ENCODE measurements around the gene F7.

F7 gene

DNA sequence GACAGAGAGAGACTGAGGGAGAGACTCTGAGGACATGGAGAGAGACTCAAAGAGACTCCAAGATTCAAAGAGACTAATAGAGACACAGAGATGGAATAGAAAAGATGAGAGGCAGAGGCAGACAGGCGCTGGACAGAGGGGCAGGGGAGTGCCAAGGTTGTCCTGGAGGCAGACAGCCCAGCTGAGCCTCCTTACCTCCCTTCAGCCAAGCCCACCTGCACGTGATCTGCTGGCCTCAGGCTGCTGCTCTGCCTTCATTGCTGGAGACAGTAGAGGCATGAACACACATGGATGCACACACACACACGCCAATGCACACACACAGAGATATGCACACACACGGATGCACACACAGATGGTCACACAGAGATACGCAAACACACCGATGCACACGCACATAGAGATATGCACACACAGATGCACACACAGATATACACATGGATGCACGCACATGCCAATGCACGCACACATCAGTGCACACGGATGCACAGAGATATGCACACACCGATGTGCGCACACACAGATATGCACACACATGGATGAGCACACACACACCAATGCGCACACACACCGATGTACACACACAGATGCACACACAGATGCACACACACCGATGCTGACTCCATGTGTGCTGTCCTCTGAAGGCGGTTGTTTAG lies 13.7 kb downstream of the F7 start:
- H3K27ac ChIP-seq (ENCODE audit: low read depth, low read length) = no peak overlapping the region
- H4K20me1 ChIP-seq (ENCODE audit: control insufficient read depth, insufficient read depth, low read depth, low read length) = no peaks in the 10 kb centered on the region
- H3K4me2 ChIP-seq (ENCODE audit: low read length) = no peak overlapping the region
- H3K4me3 ChIP-seq (ENCODE audit: low read length) = no peak overlapping the region
- H3K9me3 ChIP-seq (ENCODE audit: control insufficient read depth, insufficient read depth, low read length) = no peaks in the 10 kb centered on the region
- H3F3A ChIP-seq (ENCODE audit: control insufficient read depth, insufficient read depth) = no peaks in the 10 kb centered on the region
- no peaks in the 10 kb centered on the region for H3K9me2 ChIP-seq (replicated peaks; ENCODE audit: control insufficient read depth, low read length)
- no peaks in the 10 kb centered on the region for H3K36me3 ChIP-seq (ENCODE audit: control insufficient read depth, low read length)
- H3K27me3 ChIP-seq (ENCODE audit: control insufficient read depth, low read length) = no peaks in the 10 kb centered on the region
- no peaks in the 10 kb centered on the region for H3K79me2 ChIP-seq (ENCODE audit: control insufficient read depth, low read length)
- TF ChIP-seq, protein P1, sequence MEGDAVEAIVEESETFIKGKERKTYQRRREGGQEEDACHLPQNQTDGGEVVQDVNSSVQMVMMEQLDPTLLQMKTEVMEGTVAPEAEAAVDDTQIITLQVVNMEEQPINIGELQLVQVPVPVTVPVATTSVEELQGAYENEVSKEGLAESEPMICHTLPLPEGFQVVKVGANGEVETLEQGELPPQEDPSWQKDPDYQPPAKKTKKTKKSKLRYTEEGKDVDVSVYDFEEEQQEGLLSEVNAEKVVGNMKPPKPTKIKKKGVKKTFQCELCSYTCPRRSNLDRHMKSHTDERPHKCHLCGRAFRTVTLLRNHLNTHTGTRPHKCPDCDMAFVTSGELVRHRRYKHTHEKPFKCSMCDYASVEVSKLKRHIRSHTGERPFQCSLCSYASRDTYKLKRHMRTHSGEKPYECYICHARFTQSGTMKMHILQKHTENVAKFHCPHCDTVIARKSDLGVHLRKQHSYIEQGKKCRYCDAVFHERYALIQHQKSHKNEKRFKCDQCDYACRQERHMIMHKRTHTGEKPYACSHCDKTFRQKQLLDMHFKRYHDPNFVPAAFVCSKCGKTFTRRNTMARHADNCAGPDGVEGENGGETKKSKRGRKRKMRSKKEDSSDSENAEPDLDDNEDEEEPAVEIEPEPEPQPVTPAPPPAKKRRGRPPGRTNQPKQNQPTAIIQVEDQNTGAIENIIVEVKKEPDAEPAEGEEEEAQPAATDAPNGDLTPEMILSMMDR (IDR thresholded peaks at IDR 0.05; ENCODE audit: low read depth, low read length, poor library complexity, severe bottlenecking) = no peak
- TF ChIP-seq EZH2phosphoT487 (IDR thresholded peaks at IDR 0.05; ENCODE audit: borderline replicate concordance, low read length) = no peak
- H3K4me1 ChIP-seq (ENCODE audit: control insufficient read depth, low read length) = no peaks in the 10 kb centered on the region

DNA sequence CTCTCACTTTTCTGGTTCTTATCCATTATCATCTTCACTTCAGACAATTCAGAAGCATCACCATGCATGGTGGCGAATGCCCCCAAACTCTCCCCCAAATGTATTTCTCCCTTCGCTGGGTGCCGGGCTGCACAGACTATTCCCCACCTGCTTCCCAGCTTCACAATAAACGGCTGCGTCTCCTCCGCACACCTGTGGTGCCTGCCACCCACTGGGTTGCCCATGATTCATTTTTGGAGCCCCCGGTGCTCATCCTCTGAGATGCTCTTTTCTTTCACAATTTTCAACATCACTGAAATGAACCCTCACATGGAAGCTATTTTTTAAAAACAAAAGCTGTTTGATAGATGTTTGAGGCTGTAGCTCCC lies 14.2 kb downstream of the F7 start:
- TF ChIP-seq, protein P1 (IDR thresholded peaks at IDR 0.05; ENCODE audit: low read depth, low read length, poor library complexity, severe bottlenecking) = no peak
- TF ChIP-seq EZH2phosphoT487 (IDR thresholded peaks at IDR 0.05; ENCODE audit: borderline replicate concordance, low read length) = no peak

DNA sequence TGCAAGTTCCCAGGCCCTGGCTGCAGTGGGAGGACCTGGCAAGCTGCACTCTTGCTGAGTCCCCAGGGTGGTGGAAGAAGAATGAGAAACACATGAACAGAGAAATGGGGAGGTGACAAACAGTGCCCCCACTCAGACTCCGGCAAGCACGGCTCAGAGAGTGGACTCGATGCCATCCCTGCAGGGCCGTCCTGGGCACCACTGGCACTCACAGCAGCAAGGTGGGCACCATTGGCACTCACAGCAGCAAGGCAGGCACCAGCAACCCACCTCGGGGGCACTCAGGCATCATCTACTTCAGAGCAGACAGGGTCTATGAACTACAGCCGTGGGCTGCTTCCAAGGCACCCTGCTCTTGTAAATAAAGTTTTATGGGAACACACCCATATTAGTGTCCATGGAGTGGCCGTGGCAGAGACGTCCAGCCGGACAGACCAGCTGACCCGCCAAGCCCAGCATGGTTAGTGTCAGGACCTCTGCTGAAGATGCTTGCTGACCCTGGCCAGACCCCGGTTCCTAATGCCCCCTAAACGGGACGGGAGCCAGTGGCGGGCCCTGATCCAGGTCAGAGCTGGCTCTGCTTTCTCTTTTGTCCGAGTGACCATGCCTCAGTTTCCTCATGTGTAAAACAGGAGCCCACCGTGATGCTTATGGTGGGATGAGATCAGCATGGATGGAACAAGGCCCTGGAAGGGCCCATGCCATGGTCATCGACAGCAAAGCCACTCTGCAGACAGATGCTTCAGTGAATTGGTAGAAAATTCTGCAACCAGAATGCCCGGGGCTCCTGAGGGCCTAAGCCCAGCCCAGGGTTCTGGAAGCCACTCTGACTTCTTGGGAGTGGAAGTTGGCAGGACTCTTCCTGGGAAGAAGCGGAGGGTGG lies 14.9 kb downstream of the F7 start:
- Histone ChIP-seq H3K79me2 (ENCODE audit: control insufficient read depth, low read length) (no peaks in the 10 kb centered on the region), H3K4me1 (ENCODE audit: control insufficient read depth, low read length) (no peaks in the 10 kb centered on the region), H3K9me2 (replicated peaks; ENCODE audit: control insufficient read depth, low read length) (no peaks in the 10 kb centered on the region), H3K36me3 (ENCODE audit: control insufficient read depth, low read length) (no peaks in the 10 kb centered on the region), H3K27me3 (ENCODE audit: control insufficient read depth, low read length) (no peaks in the 10 kb centered on the region), H3K4me2 (ENCODE audit: low read length) (no peak overlapping the region), H3K27ac (ENCODE audit: low read depth, low read length) (no peak overlapping the region), H3K4me3 (ENCODE audit: low read length) (no peak overlapping the region), H3K9me3 (ENCODE audit: control insufficient read depth, insufficient read depth, low read length) (no peaks in the 10 kb centered on the region), H4K20me1 (ENCODE audit: control insufficient read depth, insufficient read depth, low read depth, low read length) (no peaks in the 10 kb centered on the region), H3F3A (ENCODE audit: control insufficient read depth, insufficient read depth) (no peaks in the 10 kb centered on the region)
- TF ChIP-seq, protein P1 (IDR thresholded peaks at IDR 0.05; ENCODE audit: low read depth, low read length, poor library complexity, severe bottlenecking) = no peak
- no peak for TF ChIP-seq EZH2phosphoT487 (IDR thresholded peaks at IDR 0.05; ENCODE audit: borderline replicate concordance, low read length)

More for the DNA sequence above, 14.2 kb downstream of the F7 start:
- Histone ChIP-seq H3K27me3 (ENCODE audit: control insufficient read depth, low read length) (no peaks in the 10 kb centered on the region), H3K9me3 (ENCODE audit: control insufficient read depth, insufficient read depth, low read length) (no peaks in the 10 kb centered on the region), H3K4me3 (ENCODE audit: low read length) (no peak overlapping the region), H3F3A (ENCODE audit: control insufficient read depth, insufficient read depth) (no peaks in the 10 kb centered on the region), H3K36me3 (ENCODE audit: control insufficient read depth, low read length) (no peaks in the 10 kb centered on the region), H3K79me2 (ENCODE audit: control insufficient read depth, low read length) (no peaks in the 10 kb centered on the region), H3K9me2 (replicated peaks; ENCODE audit: control insufficient read depth, low read length) (no peaks in the 10 kb centered on the region), H3K4me2 (ENCODE audit: low read length) (no peak overlapping the region), H3K4me1 (ENCODE audit: control insufficient read depth, low read length) (no peaks in the 10 kb centered on the region), H4K20me1 (ENCODE audit: control insufficient read depth, insufficient read depth, low read depth, low read length) (no peaks in the 10 kb centered on the region), H3K27ac (ENCODE audit: low read depth, low read length) (no peak overlapping the region)

Data from DOHH2 (cell line).